ENCODE data around the gene NPC1. TPM values are rescaled to one million over a fixed set of nuclear protein-coding genes. Genes with fewer than 3 reads are reported as not detected.
"Not testable (repeated sequence)": the region's sequence is repeated elsewhere in the genome, so short reads cannot be mapped to it uniquely, and the experiment has no call there.

The NPC1 gene
- total RNA-seq, 2 experiments from 2014 or later: 34.6 to 35.0 TPM

- Mint-ChIP-seq H3K4me3 (no peak overlapping the region), H3K27me3 (ENCODE audit: low read depth) (no peaks in the 10 kb centered on the region), H3K4me1 (ENCODE audit: low read depth) (peaks cover 25% of the 10 kb centered on the region), H3K9me3 (ENCODE audit: insufficient read depth) (no peaks in the 10 kb centered on the region), H3K27ac (no peak overlapping the region), H3K36me3 (ENCODE audit: low read depth) (no peaks in the 10 kb centered on the region)
- CTCF ChIA-PET: interaction anchor here (1.7 to 4.6 kb wide), 3 partner anchors 7 to 208 kb away, joined by 5 to 51 read pairs (median 23); no protein-coding TSS in a partner anchor
- POLR2A ChIA-PET: no interaction called here
- ATAC-seq (no peak), DNase-seq (no peak)
Observed at GRCh38 chr18:23495723-23496440, 90.4 kb downstream of the NPC1 start.

DNA sequence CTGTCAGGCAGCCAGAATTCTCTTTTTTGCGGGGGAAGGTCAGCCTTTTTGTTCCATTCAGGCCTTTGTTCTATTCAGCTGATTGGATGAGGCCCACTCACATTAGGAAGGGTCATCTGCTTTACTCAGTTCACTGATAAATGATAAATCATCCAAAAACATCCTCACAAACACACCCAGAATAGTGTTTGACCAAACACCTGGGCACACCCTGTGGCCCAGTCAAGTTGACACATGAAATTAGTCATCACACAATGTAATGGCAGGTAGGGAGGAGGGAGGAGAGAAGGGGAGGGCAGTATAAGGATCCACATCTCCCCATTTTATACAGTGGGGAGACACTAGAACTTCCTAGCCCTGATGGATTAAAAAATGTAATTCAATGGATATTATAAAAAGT is 91.3 kb downstream of the NPC1 start:
- DNase-seq (no peak), ATAC-seq (no peak)
- Mint-ChIP-seq H3K27me3 (ENCODE audit: low read depth) (no peaks in the 10 kb centered on the region), H3K27ac (no peak overlapping the region), H3K36me3 (ENCODE audit: low read depth) (no peaks in the 10 kb centered on the region), H3K9me3 (ENCODE audit: insufficient read depth) (no peaks in the 10 kb centered on the region), H3K4me3 (no peak overlapping the region), H3K4me1 (ENCODE audit: low read depth) (peaks cover 25% of the 10 kb centered on the region)
- ChIA-PET POLR2A (no interaction called here), CTCF (interaction anchor here (1.7 kb wide), 1 partner anchor 21 kb away, joined by 5 read pairs; no protein-coding TSS in a partner anchor)

DNA sequence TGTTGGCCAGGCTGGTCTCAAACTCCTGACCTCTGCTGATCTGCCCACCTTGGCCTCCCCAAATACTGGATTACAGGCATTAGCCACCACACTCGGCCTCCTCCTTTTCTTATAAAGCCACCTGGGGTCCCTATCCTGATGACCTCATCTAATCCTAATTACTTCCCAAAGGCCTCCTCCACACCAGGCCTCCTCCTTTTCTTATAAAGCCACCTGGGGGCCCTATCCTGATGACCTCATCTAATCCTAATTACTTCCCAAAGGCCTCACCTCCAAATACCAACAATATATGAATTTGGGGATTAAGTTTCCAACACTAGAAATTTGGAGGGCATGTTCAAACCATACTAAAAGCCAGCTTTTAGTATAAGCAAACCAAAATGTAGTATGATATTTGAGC is 92.7 kb downstream of the NPC1 start:
- no peak overlapping the region for H3K27ac Mint-ChIP-seq
- H3K9me3 Mint-ChIP-seq (ENCODE audit: insufficient read depth): no peaks in the 10 kb centered on the region
- DNase-seq (no peak), ATAC-seq (no peak)
- H3K27me3 Mint-ChIP-seq (ENCODE audit: low read depth): no peaks in the 10 kb centered on the region
- H3K4me1 Mint-ChIP-seq (ENCODE audit: low read depth): peaks cover 17% of the 10 kb centered on the region
- ChIA-PET CTCF (interaction anchor here (1.1 to 1.3 kb wide), 2 partner anchors 9 to 121 kb away, joined by 3 read pairs; no protein-coding TSS in a partner anchor), POLR2A (no interaction called here)
- no peak overlapping the region for H3K4me3 Mint-ChIP-seq
- no peaks in the 10 kb centered on the region for H3K36me3 Mint-ChIP-seq (ENCODE audit: low read depth)

DNA sequence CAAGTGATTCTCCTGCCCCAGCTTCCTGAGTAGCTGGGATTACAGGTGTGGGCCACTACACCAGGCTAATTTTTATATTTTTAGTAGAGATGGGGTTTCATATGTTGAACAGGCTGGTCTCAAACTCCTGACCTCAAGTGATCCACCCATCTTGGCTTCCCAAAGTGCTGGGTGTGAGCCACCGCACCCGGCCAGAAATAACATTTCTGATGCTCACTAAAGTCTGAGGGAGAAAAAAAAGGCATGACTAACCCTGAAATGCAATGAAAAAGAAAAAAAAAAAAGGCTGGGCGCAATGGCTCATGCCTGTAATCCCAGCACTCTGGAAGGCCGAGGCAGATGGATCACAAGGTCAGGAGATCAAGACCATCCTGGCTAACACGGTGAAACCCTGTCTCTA is 96.7 kb downstream of the NPC1 start:
- peaks cover 19% of the 10 kb centered on the region for H3K4me1 Mint-ChIP-seq (ENCODE audit: low read depth)
- H3K36me3 Mint-ChIP-seq (ENCODE audit: low read depth); H3K27ac Mint-ChIP-seq; POLR2A ChIA-PET; H3K4me3 Mint-ChIP-seq; DNase-seq; H3K9me3 Mint-ChIP-seq (ENCODE audit: insufficient read depth); ATAC-seq; H3K27me3 Mint-ChIP-seq (ENCODE audit: low read depth): not testable (repeated sequence)
- CTCF ChIA-PET: interaction anchor here (0.6 to 4.3 kb wide), 2 partner anchors 9 to 253 kb away, joined by 4 to 51 read pairs; no protein-coding TSS in a partner anchor

GRCh38 chr18:23487738-23488570 is 98.4 kb downstream of the NPC1 start:
- peak; percentile 70 for DNase-seq
- Mint-ChIP-seq H3K9me3 (ENCODE audit: insufficient read depth) (no peaks in the 10 kb centered on the region), H3K36me3 (ENCODE audit: low read depth) (peaks cover 5% of the 10 kb centered on the region), H3K4me1 (ENCODE audit: low read depth) (peaks cover 19% of the 10 kb centered on the region), H3K27ac (peak overlapping the region; percentile 89), H3K27me3 (ENCODE audit: low read depth) (no peaks in the 10 kb centered on the region), H3K4me3 (peak overlapping the region; percentile 47)
- peak; percentile 82 for ATAC-seq
- ChIA-PET CTCF (interaction anchor here (0.7 to 4.3 kb wide), 14 partner anchors 8 to 215 kb away, joined by 3 to 51 read pairs (median 4); partner anchors contain the start of gene RMC1), POLR2A (interaction anchor here (0.6 to 1.7 kb wide), 7 partner anchors 9 to 226 kb away, joined by 3 to 12 read pairs (median 6); partner anchors contain the start of genes RIOK3 and RMC1)

DNA sequence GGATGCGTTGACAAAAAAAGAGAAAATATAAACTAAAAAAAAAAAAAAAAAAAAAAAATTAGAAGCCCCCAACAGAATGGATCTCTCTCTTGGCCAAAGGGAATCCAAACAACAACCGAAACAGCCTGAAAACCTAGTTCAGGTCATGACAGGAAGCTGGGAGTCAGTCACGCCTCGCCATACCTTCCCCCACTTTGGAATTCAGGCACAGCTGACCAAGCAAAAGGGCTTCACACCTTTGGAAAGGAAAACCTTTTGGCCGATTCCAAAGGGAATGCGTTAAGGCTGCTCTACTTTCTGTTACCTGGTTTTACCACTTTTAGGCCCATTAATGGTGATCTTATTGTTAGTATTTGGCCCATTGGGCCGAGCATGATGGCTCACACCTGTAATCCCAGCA is 100.9 kb downstream of the NPC1 start:
- Mint-ChIP-seq H3K27ac (no peak overlapping the region), H3K4me3 (no peak overlapping the region), H3K4me1 (ENCODE audit: low read depth) (peaks cover 19% of the 10 kb centered on the region), H3K27me3 (ENCODE audit: low read depth) (no peaks in the 10 kb centered on the region), H3K9me3 (ENCODE audit: insufficient read depth) (no peaks in the 10 kb centered on the region), H3K36me3 (ENCODE audit: low read depth) (peaks cover 18% of the 10 kb centered on the region)
- ChIA-PET POLR2A (interaction anchor here (2.1 kb wide), 1 partner anchor 13 kb away, joined by 6 read pairs; no protein-coding TSS in a partner anchor), CTCF (interaction anchor here (0.7 to 1.8 kb wide), 3 partner anchors 13 to 72 kb away, joined by 3 to 14 read pairs (median 3); no protein-coding TSS in a partner anchor)
- ATAC-seq: no peak
- no peak for DNase-seq

GRCh38 chr18:23484561-23485182 is 101.6 kb downstream of the NPC1 start:
- no peak overlapping the region for H3K27ac Mint-ChIP-seq
- no peaks in the 10 kb centered on the region for H3K27me3 Mint-ChIP-seq (ENCODE audit: low read depth)
- no peaks in the 10 kb centered on the region for H3K9me3 Mint-ChIP-seq (ENCODE audit: insufficient read depth)
- ATAC-seq: no peak
- peaks cover 16% of the 10 kb centered on the region for H3K4me1 Mint-ChIP-seq (ENCODE audit: low read depth)
- H3K36me3 Mint-ChIP-seq (ENCODE audit: low read depth): peaks cover 24% of the 10 kb centered on the region
- no peak for DNase-seq
- CTCF ChIA-PET: interaction anchor here (0.6 to 1.8 kb wide), 5 partner anchors 12 to 435 kb away, joined by 3 to 14 read pairs (median 3); no protein-coding TSS in a partner anchor
- POLR2A ChIA-PET: interaction anchor here (2.1 kb wide), 1 partner anchor 12 kb away, joined by 6 read pairs; no protein-coding TSS in a partner anchor
- H3K4me3 Mint-ChIP-seq: no peak overlapping the region

Other genes starting within 250 kb of the NPC1 start
- 10 to 100 TPM; 53.6 to 69.3 TPM for gene RIOK3, start 133.2 kb downstream of the NPC1 start, total RNA-seq
- gene RMC1, start 83.0 kb downstream of the NPC1 start, total RNA-seq: 10 to 100 TPM; 47.6 to 48.3 TPM
- gene ANKRD29, start 76.4 kb upstream of the NPC1 start, total RNA-seq: not detected
- 1 to 10 TPM in 1 of 2 experiments, under 1 TPM in 1; 0.63 to 1.4 TPM for gene LAMA3, start 102.9 kb upstream of the NPC1 start, total RNA-seq